Right hindlimb (tissue), 1 donor: ENCODE results near the gene AP2S1.
A peak's percentile ranks its signal among the peaks of the same experiment; 100 is the strongest.
"Not testable (repeated sequence)": the region's sequence is repeated elsewhere in the genome, so short reads cannot be mapped to it uniquely, and the experiment has no call there.

Experiments used
- DNase-seq: peaks from one replicate; pipeline ENCODE4 v3.0.0-alpha.2; 2018

The AP2S1 gene

DNA sequence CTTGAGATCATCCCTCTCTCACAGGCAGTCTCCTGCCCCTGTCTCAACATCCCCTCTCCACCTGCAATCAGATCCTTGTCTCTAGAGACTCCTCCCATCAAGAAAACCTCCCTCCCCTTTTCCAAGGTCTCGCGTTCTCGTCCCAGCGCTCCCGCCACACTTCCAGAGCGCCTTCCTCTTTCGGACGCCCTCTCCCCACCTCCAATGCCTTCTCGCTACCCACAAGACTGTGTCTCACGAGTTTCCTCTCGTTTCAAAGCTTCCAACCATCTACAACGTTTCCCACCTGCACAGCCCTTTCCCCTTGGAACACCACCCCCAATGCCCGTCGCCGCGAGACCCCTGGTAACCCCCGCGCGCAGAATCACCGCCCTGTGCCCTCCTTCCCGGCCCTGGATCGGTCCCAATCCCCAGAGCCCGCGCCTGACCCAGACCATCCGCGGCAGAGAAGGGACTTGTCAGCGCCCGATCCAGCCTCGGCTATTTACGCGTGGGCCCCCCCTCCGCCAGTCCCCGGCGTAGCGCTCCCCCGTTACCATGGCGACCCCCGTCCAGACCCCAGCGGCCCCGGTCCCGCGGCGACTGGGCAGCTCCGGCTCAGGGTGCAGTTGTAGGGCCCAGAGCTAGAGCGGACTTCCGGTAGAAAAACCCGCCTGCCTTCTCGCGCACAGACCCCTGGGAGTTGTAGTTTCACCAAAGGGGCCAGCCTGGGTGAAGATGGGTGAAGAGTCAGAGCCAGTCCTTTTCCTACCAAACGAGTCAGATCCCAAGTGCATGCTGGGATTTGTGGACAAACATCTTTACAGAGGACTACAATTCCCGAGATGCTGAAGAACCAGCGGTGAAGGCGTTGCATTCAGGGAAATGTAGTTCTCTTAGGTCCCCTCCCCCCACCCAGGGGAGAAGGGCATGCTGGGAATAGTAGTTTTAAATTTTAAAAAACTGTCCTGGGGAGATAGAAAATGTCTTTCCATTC is at the start of gene AP2S1:
Gene AP2S1, minus strand, starts transcription at position 619 of the 976 bp plus-strand sequence. Its CDS starts 80 bp downstream, at position 539.
- DNase-seq = peak; percentile 99

GRCh38 chr19:46900341-46900740 is 49.7 kb upstream of the AP2S1 start:
- no peak for DNase-seq

DNA sequence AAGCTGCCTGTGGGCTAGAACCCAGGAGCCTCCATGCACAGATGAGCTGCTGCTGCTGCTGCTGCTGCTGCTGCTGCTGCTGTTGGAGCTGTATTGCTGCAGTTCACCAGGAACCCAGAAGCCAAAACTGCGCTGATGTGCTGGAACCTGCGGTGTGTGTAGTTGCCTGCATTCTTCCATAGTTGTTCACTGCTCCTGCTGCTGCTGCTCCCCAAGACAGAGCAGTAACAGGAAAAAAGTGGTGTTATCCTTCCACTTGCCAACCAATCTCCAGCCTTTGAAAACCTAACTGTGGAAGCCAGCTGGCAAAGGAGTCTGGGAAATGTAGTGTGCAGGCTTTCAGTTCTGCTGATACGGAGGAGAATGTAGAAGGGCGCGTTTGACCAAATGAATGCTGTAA is 48.1 kb upstream of the AP2S1 start:
- peak; percentile 56 for DNase-seq

DNA sequence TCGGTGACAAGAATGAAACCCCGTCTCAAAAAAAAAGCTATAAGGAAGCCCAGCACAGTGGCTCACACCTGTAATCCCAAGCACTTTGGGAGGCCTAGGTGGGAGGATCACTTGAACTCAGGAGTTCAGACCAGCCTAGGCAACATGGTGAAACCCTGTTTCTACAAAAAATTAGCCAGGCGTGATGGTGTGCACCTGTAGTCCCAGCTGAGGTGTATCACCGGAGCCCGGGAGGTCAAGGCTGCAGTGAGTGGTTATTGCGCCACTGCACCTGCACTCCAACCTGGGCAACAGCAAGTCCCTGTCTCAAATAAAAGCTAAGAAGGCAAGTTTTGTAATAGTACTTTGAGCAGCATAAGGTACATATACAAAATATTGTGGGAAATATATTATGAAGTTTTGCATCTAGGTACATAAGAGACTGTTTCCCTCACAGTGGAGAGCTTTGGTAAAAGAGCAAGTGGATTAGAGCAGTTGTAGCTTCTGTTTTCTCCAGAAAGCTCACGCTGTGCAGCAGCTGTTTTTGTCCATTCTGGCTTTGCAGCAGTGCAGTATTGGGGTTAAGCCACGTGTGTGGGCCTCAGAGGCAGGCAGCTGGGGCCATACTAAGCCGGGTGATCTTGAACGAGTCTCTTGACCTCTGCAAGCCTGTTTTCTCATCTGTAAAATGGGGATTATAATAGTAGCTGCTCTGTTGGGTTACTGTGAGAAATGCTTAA is 45.6 kb upstream of the AP2S1 start:
- peak; percentile 41 for DNase-seq

- DNase-seq = no peak
Observed at GRCh38 chr19:46892252-46893179, 41.9 kb upstream of the AP2S1 start.

DNA sequence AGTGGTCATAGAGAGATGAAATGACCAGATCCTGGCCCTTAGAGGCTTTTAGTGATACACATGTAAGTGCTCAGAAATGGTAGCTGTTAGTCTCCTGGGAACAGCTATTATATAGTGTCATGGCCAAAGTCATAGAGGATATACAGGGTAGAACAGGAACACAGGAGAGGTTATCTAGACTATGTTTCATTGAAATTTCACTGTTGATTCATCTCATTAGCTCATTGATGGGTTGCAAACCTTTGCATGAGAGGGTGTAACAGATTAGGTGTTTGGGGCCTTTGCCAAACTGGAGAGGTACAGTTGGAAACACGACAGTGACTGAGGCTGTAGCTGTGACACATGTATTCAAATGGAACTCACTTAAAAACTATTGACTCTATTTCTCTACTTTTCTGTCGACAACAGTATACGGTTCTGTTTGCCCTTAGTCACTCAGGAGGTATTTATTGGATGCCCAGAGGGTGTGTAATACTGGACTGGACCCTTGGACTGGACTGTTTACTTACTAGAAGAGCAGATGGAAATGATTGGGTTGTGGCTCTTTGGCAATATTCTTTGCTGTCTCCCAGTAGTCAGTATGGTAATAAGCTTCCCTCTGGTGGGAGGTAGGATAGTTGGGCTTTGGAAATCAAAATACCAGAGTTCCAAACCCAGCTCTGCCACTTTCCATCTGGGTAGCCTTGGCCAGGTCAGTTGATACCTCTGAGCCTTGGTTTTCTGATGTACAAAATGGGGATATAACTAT is 40.0 kb upstream of the AP2S1 start:
- no peak for DNase-seq

DNA sequence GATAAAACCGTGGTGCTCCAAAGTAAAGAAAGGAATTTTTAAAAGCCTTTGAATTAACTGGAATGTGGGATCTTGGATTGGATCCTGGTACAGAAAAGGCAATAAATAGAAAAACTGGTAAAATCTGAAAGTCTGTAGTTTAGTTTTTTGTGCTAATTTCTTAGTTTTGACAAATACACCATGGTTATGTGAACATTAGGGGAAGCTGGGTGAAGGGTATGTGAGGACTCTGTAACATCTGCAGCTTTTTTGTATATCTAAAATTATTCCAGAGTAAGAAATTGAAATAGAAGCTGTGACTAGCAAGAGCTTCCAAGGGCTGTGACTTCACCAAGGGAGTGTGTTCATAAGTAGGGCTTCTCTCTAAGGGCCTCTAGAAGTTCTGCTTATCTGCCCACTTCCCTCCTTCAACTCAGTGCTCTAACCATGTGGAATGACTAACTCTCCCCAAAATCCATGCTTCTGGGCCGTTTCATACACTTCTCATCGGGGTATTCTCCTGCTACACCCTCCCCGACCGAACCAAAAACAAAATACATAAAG is 36.7 kb upstream of the AP2S1 start:
- DNase-seq = no peak

DNA sequence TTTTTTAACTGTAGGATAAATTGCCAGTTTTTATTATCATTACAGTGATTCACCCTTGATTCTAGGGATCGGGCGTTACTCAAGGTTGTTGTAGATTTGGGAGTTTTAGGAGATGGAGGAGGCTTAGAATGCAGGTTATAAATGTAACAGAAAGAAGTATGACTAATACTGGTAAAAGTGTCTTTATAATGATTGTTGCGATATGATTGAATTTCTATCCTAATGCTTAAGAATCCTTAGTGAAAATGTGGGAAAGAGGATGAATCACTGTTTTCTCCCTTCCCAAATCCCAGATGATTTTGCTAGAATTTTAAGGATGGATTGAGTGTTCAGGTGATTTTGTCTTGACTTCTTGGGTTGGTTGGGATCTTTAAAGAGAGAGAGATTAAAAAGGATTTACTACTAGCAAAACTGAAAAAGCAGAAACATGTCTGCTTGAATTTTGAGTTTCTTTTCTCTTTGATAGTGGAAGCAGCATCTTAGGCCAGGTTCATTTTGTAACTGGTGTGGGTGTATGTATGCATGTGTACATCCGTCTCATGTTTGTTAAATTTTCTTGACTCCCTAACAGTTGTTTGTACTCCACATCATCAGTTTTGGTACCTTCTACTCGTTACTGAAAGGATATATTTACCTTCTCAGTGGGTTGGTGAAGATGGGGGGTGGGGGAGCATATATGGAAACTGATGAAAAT is 36.0 kb upstream of the AP2S1 start:
- DNase-seq = no peak

GRCh38 chr19:46885411-46885810 is 34.8 kb upstream of the AP2S1 start:
- DNase-seq = no peak

DNA sequence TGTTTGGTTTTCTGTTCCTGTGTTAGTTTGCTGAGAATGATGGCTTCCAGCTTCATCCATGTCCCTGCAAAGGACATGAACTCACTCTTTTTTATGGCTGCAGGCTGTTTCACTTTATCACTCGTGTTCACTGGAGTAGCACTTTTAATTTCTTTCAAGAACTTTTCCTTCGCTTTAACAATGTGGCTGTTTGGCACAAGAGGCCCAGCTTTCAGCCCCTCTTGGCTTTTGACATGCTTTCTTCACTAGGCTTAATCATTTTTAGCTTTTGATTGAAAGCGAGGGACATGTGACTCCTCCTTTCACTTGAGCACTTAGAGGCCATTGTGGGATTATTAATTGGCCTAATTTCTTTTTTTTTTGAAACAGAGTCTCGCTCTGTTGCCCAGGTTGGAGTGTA is 32.1 kb upstream of the AP2S1 start:
- DNase-seq = not testable (repeated sequence)

GRCh38 chr19:46882034-46882433 is 31.4 kb upstream of the AP2S1 start:
- DNase-seq = no peak

DNA sequence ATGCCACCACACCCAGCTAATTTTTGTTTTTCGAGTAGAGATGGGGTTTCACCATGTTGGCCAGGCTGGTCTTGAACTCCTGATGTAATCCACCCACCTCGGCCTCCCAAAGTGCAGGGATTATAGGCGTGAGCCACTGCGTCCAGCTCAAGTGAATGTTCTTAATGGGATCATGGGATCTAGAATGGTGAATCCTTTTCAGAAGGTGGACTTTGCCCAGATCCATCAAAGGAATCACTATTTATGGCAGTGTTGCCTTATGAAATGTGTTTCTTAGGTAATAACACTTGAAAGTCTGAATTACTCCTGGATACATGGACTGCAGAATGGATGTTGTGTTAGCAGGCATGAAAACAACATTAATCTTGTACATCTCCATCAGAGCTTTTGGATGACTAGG is 30.4 kb upstream of the AP2S1 start:
- DNase-seq = no peak

DNA sequence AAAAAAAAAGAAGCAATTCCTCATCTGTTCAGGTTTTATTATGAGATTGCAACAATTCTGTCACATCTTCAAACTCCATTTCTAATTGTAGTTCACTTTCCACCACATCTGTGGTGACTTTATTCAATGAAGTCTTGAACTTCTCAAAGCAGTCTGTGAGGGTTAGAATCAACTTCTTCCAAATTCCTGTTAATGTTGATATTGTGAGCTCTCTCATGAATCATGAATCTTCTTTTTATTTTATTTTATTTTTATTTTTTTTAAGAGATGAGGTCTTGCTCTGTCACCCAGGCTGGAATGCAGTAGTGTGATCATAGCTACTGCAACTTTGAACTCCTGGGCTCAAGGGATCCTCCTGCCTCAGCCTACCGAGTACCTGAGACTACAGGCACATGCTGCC is 29.8 kb upstream of the AP2S1 start:
- no peak for DNase-seq

DNA sequence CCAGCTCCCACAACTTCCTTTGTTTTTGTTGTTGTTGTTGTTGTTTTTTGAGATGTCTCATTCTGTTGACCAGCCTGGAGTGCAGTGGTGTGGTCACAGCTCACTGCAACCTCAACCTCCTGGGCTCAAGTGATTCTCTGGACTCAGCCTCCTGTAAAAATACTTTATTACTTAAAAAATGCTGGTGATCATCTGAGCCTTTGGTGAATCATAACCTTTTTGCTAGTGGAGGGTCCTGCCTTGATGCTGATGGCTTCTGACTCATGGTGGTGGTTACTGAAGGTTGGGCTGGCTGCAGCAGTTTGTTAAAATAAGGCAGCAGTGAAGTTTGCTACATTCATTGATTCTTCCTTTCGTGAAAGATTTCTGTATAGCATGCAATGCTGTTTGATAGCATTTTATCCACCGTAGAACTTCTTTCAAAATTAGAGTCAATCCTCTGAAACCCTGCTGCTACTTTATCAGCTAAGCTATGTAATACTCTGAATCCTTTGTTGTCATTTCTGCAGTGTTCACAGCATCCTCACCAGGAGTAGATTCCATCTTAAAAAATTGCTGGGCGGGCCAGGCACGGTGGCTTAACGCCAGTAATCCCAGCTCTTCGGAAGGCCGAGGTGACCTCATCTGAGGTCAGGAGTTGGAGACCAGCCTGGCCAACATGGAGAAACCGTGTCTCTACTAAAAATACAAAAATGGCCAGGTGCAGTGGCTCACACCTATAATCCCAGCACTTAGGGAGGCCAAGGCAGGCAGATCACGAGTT is 28.1 kb upstream of the AP2S1 start:
- no peak for DNase-seq

DNA sequence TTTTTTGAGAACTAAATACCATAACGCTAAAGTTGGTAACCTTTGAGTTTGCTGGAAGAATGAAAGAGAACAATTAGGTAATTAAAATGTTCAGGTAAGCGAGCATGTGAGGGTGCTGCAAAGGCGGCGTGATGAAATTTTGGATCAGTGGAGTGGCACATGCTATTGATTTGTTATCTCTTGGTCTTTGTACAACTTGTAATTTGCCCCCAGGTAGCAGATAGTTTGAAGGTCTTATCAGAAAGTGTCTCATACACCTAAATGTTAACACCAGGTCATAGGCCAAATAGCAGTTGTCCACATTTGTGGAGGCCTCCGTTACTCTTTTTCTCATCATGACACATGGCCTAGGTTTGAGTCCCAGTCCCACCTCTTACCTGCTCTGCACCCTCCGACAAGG is 25.0 kb upstream of the AP2S1 start:
- DNase-seq = no peak

DNA sequence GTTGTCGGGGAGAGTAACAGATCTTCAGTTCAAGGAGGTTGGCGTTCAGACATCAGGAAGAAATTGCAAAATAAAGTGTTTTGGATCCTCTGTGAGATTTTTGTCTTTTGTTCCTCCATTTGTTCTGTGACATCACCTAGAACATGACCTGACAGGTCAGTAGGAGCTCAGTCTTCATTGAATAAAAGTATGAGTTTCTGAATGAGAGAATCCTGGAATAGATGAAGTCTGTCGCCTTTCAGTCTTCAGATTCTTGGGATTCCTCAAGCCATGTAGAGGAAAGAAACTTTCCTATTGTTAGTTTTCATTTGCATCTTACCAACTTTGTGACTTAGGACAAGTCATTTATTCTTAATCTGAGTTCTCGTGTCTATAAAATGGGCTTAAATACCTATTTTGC is 24.6 kb upstream of the AP2S1 start:
- DNase-seq = no peak

DNA sequence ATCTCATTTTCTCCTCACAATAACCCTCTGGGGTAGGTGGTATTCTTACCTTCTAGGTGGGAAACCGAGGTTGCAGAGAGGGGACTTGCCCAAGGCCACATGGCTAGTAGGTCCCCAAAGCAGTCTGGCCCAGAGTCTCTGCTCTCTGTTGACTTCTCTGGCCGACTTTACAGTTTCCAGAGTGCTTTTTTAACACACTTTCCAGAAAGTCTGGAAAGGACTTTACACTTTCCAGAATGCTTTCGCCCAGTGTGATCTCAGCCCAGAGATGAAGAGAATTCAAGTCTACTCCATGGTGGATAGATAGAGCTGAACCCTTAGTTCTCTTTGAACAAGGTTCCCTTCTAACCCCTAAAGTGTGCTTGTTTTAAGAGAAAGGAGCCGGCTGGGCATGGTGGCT is 22.3 kb upstream of the AP2S1 start:
- DNase-seq = no peak

GRCh38 chr19:46871173-46871572 is 20.5 kb upstream of the AP2S1 start:
- DNase-seq = not testable (repeated sequence)

GRCh38 chr19:46868025-46868802 is 17.6 kb upstream of the AP2S1 start:
- DNase-seq = no peak

DNA sequence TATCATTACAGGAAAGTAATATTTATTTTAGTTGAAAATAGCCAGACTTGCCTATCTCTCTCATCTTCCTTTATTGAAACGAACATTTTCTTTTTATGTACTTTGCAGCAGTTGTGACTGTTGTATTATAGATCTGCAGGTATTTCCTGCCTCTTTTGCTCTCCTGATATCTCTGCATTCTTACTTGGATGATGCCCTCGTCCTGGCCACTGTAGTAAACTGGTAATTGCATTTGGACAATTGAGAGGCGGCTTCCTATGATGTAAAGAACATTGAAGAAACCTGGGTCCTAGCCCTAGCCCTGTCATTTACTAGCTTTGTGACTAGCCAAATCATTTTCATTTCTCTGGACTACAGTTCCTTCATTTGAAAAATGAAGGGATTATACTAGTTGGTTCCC is 16.5 kb upstream of the AP2S1 start:
- no peak for DNase-seq
